BLaER1 treated with 17β-estradiol and CSF1 and Interleukin-3, amounts not matched to agents 10 nM and 100 nM (cell line): ENCODE measurements around the gene BCAS3.
A peak's percentile ranks its signal among the peaks of the same experiment; 100 is the strongest.

Experiments
- H3K27ac ChIP-seq, 11 experiments: shearing (Covaris generic); formaldehyde crosslinking; 2 replicates each; pipeline ENCODE4 v1.8.1; 2022
- H3K27me3 ChIP-seq, 11 experiments: shearing (Covaris generic); formaldehyde crosslinking; 2 replicates each; pipeline ENCODE4 v1.8.1; 2022
- H3K36me3 ChIP-seq, 11 experiments: shearing (Covaris generic); formaldehyde crosslinking; 2 replicates each; pipeline ENCODE4 v1.8.1; 2022
- H3K4me1 ChIP-seq, 10 experiments: shearing (Covaris generic); formaldehyde crosslinking; 2 replicates each; pipeline ENCODE4 v1.8.1; 2022
- H3K4me2 ChIP-seq, 11 experiments: shearing (Covaris generic); formaldehyde crosslinking; 2 replicates each; pipeline ENCODE4 v1.8.1; 2022
- H3K4me3 ChIP-seq, 10 experiments: shearing (Covaris generic); formaldehyde crosslinking; 2 replicates each; pipeline ENCODE4 v1.8.1; 2022
- H3K9ac ChIP-seq, 11 experiments: shearing (Covaris generic); formaldehyde crosslinking; 2 replicates each; pipeline ENCODE4 v1.8.1; 2022
- H3K9me3 ChIP-seq, 11 experiments: shearing (Covaris generic); formaldehyde crosslinking; replicated peaks in 1 of 11; 2 replicates each; pipeline ENCODE4 v1.8.1; 2022
- H4K20me1 ChIP-seq, 11 experiments: shearing (Covaris generic); formaldehyde crosslinking; 2 replicates each; pipeline ENCODE4 v1.8.1; 2022
- Cebpa-rat ChIP-seq, 11 experiments: shearing (Covaris generic); IDR thresholded peaks; 2 replicates each; pipeline ENCODE4 v1.8.1; 2022

The BCAS3 gene

DNA sequence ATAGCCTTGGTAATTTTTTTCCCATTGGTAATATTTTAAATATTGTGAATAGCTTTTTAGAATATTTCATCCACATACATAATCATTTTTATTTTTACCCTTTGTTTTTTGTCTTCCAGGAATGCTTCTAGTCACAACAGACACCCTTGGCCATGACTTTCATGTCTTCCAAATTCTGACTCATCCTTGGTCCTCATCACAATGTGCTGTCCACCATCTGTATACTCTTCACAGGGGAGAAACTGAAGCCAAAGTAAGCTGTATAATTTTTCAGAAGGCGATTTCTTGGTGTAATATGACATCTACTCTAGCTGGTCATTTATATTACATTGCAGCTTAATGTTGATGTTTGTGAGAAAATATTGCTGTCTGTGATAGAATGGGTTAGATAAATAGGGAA is 269.4 kb downstream of the BCAS3 start:
- Histone ChIP-seq H3K4me1 (peaks cover 0 to 6% (median 0%) of the 10 kb centered on the region in 10 experiments; a peak in 6 of 20 replicates), H3K4me2 (no peak overlapping the region), H3K36me3 (no peaks in the 10 kb centered on the region; a peak in 1 of 22 replicates), H3K27me3 (no peaks in the 10 kb centered on the region), H3K27ac (no peak overlapping the region), H3K9me3 (no peaks in the 10 kb centered on the region), H4K20me1 (no peaks in the 10 kb centered on the region), H3K9ac (no peak overlapping the region), H3K4me3 (no peak overlapping the region)
- TF ChIP-seq Cebpa-rat (IDR thresholded peaks at IDR 0.05), result no peak

- TF ChIP-seq Cebpa-rat (IDR thresholded peaks at IDR 0.05), result no peak
- H3K4me2 ChIP-seq, result no peak overlapping the region
- no peak overlapping the region for H3K27ac ChIP-seq
- H4K20me1 ChIP-seq, result no peaks in the 10 kb centered on the region
- no peaks in the 10 kb centered on the region; a peak in 1 of 22 replicates for H3K36me3 ChIP-seq
- H3K9ac ChIP-seq, result no peak overlapping the region
- 0 out of 20 replicates have a peak, but pooled peaks cover 0 to 4% (median 0%) of the 10 kb centered on the region in 10 experiments for H3K4me1 ChIP-seq
- no peak overlapping the region for H3K4me3 ChIP-seq
- no peaks in the 10 kb centered on the region for H3K27me3 ChIP-seq
- H3K9me3 ChIP-seq, result peaks cover 0 to 2% (median 0%) of the 10 kb centered on the region in 11 experiments; a peak in 3 of 22 replicates
Observed at GRCh38 chr17:60947543-60947942, 269.9 kb downstream of the BCAS3 start.

DNA sequence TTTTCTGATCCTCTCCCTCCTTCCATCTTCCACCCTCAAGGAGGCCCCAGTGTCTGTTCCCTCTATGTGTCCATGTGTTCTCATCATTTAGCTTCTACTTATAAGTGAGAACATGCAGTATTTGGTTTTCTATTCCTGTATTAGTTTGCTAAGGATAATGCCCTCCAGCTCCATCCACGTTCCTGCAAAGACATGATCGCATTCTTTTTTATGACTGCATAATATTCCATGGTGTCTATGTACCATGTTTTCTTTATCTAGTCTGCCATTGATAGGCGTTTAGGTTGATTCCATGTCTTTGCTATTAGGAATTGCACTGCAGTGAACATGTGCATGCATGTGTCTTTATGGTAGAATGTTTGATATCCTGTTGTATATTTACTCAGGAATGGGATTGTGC is 275.1 kb downstream of the BCAS3 start:
- TF ChIP-seq Cebpa-rat (IDR thresholded peaks at IDR 0.05), result no peak
- Histone ChIP-seq H3K9ac (no peak overlapping the region), H3K9me3 (peaks cover 0 to 19% (median 6%) of the 10 kb centered on the region in 11 experiments; a peak in 11 of 22 replicates), H3K4me3 (no peak overlapping the region), H4K20me1 (no peaks in the 10 kb centered on the region), H3K27me3 (no peaks in the 10 kb centered on the region), H3K36me3 (no peaks in the 10 kb centered on the region; a peak in 1 of 22 replicates), H3K4me2 (no peak overlapping the region), H3K4me1 (no peaks in the 10 kb centered on the region), H3K27ac (no peak overlapping the region)

- no peak overlapping the region for H3K9ac ChIP-seq
Observed at GRCh38 chr17:60959011-60959410, 281.4 kb downstream of the BCAS3 start.

DNA sequence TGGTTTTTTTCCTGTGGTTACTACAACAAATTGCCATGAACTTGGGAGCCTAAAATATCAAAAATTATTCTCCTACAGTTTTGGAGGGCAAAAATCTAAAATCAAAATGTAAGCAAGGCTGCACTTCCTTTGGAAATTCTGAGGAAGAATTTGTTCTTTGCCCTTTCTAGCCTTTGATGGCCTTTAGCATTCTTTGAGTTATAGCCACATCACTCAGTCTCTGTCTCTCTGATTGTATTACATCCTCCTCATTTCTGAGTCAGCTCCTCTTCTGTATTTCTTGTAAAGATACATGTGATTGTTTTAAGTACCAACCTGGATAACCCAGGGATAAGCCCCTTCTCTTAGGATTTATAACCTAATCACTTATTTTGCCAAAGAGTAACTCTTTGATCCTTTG is 282.0 kb downstream of the BCAS3 start:
- no peak for TF ChIP-seq Cebpa-rat (IDR thresholded peaks at IDR 0.05)
- Histone ChIP-seq H3K9ac (no peak overlapping the region), H3K4me3 (no peak overlapping the region), H3K4me1 (0 out of 20 replicates have a peak, but pooled peaks cover 0 to 3% (median 0%) of the 10 kb centered on the region in 10 experiments), H3K27ac (no peak overlapping the region), H3K36me3 (peaks cover 0 to 10% (median 0%) of the 10 kb centered on the region in 11 experiments; a peak in 2 of 22 replicates), H3K9me3 (peaks cover 6 to 11% (median 8%) of the 10 kb centered on the region in 11 experiments; a peak in 14 of 22 replicates), H4K20me1 (no peaks in the 10 kb centered on the region), H3K27me3 (no peaks in the 10 kb centered on the region), H3K4me2 (no peak overlapping the region)

More at GRCh38 chr17:60959011-60959410, 281.4 kb downstream of the BCAS3 start:
- Histone ChIP-seq H3K27me3 (no peaks in the 10 kb centered on the region), H3K9me3 (peaks cover 6 to 15% (median 9%) of the 10 kb centered on the region in 11 experiments; a peak in 16 of 22 replicates), H3K36me3 (peaks cover 0 to 10% (median 0%) of the 10 kb centered on the region in 11 experiments; a peak in 2 of 22 replicates), H4K20me1 (no peaks in the 10 kb centered on the region), H3K27ac (no peak overlapping the region), H3K4me1 (0 out of 20 replicates have a peak, but pooled peaks cover 0 to 3% (median 0%) of the 10 kb centered on the region in 10 experiments), H3K4me3 (no peak overlapping the region), H3K4me2 (0 out of 22 replicates have a peak overlapping the region, but pooled peaks of 1 of the 11 experiments have one; percentile 7)
- no peak for TF ChIP-seq Cebpa-rat (IDR thresholded peaks at IDR 0.05)

DNA sequence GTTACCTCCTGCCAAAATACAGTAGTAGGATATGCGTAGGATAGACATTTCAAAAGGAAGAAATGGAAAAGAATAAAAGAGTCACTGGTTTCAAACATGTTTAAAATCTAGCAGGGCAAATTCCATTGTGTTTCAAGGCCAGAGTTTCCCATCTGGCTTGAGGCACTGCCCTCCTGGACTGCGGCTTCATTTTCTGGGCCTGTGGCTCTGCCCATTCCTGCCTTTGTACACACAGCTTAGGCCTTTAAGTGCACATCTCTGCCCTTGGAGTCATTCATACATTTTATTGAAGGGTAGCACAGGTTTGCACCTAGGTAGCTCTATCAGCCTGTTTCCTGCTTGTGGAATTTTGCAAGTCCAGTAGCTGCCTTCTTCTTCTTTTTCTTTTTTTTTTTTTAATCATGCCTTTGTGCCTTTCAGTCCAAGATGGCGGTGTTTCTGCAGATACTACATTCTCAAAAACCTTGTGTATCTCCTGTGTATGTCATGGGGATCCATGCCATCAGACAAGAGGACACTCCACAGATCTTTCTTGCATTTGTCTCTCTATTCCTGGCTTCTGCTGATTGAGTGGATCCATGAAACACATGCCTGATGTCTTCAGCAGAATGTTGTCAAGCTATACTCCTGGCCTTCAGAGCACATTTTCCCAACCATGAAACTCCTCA is 282.9 kb downstream of the BCAS3 start:
- H3K9ac ChIP-seq, result no peak overlapping the region
- H4K20me1 ChIP-seq, result no peaks in the 10 kb centered on the region
- peaks cover 0 to 10% (median 0%) of the 10 kb centered on the region in 11 experiments; a peak in 2 of 22 replicates for H3K36me3 ChIP-seq
- H3K4me2 ChIP-seq, result no peak overlapping the region
- TF ChIP-seq Cebpa-rat (IDR thresholded peaks at IDR 0.05), result no peak
- H3K4me1 ChIP-seq, result 0 out of 20 replicates have a peak, but pooled peaks cover 0 to 3% (median 0%) of the 10 kb centered on the region in 10 experiments
- H3K4me3 ChIP-seq, result no peak overlapping the region
- no peaks in the 10 kb centered on the region for H3K27me3 ChIP-seq
- H3K9me3 ChIP-seq, result peaks cover 6 to 11% (median 8%) of the 10 kb centered on the region in 11 experiments; a peak in 14 of 22 replicates
- H3K27ac ChIP-seq, result no peak overlapping the region

DNA sequence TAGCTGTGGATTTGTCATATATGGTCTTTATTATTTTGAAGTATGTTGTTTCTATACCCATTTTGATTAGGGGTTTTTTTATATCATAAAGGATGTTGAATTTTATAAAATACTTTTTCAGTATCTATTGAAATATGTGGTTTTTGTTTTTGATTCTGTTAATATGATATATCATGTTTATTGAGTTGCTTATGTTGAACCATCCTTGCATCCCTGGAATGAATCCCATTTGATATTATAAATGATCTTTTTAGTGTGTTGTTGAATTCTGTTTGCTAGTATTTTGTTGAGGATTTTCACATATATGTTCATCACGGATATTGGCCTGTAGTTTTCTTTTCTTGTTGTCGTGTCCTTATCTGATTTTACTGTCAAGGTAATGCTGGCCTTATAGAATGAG is 286.5 kb downstream of the BCAS3 start:
- no peak overlapping the region for H3K4me2 ChIP-seq

GRCh38 chr17:60968266-60968665 is 290.6 kb downstream of the BCAS3 start:
- Histone ChIP-seq H3K27ac (no peak overlapping the region), H3K4me1 (no peaks in the 10 kb centered on the region), H3K36me3 (no peaks in the 10 kb centered on the region), H4K20me1 (no peaks in the 10 kb centered on the region), H3K9ac (no peak overlapping the region), H3K27me3 (no peaks in the 10 kb centered on the region), H3K9me3 (peaks cover 0 to 8% (median 0%) of the 10 kb centered on the region in 11 experiments; a peak in 5 of 22 replicates), H3K4me3 (no peak overlapping the region), H3K4me2 (no peak overlapping the region)
- no peak for TF ChIP-seq Cebpa-rat (IDR thresholded peaks at IDR 0.05)

More for the DNA sequence above, 286.5 kb downstream of the BCAS3 start:
- H4K20me1 ChIP-seq, result no peaks in the 10 kb centered on the region
- no peak overlapping the region for H3K9ac ChIP-seq
- peaks cover 6 to 18% (median 8%) of the 10 kb centered on the region in 11 experiments; a peak in 14 of 22 replicates for H3K9me3 ChIP-seq
- no peak overlapping the region for H3K4me3 ChIP-seq
- no peaks in the 10 kb centered on the region for H3K4me1 ChIP-seq
- peaks cover 0 to 10% (median 0%) of the 10 kb centered on the region in 11 experiments; a peak in 2 of 22 replicates for H3K36me3 ChIP-seq
- H3K27ac ChIP-seq, result no peak overlapping the region
- no peaks in the 10 kb centered on the region for H3K27me3 ChIP-seq
- no peak for TF ChIP-seq Cebpa-rat (IDR thresholded peaks at IDR 0.05)

- no peak overlapping the region for H3K9ac ChIP-seq
- H3K4me1 ChIP-seq, result no peaks in the 10 kb centered on the region
- H3K27me3 ChIP-seq, result no peaks in the 10 kb centered on the region
- no peak overlapping the region for H3K4me2 ChIP-seq
- H3K36me3 ChIP-seq, result no peaks in the 10 kb centered on the region
- H3K9me3 ChIP-seq, result peaks cover 0 to 8% (median 0%) of the 10 kb centered on the region in 11 experiments; a peak in 5 of 22 replicates
- no peaks in the 10 kb centered on the region for H4K20me1 ChIP-seq
- H3K4me3 ChIP-seq, result no peak overlapping the region
- no peak for TF ChIP-seq Cebpa-rat (IDR thresholded peaks at IDR 0.05)
- H3K27ac ChIP-seq, result no peak overlapping the region
Observed at GRCh38 chr17:60969500-60970037, 291.9 kb downstream of the BCAS3 start.
